Measurements from ENCODE around the gene LCN1. TPM values are rescaled to one million over a fixed set of nuclear protein-coding genes. Genes with fewer than 3 reads are reported as not detected.
"Not testable (repeated sequence)": the region's sequence is repeated elsewhere in the genome, so short reads cannot be mapped to it uniquely, and the experiment has no call there.

LCN1 gene
- total RNA-seq, 1 donor from 2014 or later = 0.60 TPM

GRCh38 chr9:135526730-135527571 is 5.7 kb downstream of the LCN1 start:
- Mint-ChIP-seq H3K36me3 (ENCODE audit: low read depth) (no peaks in the 10 kb centered on the region), H3K27ac (ENCODE audit: unreplicated experiment) (peak overlapping the region; percentile 22), H3K27me3 (ENCODE audit: low read depth) (peaks cover 3% of the 10 kb centered on the region), H3K9me3 (ENCODE audit: low read depth) (peaks cover 4% of the 10 kb centered on the region), H3K4me1 (ENCODE audit: low read depth) (peaks cover 2% of the 10 kb centered on the region), H3K4me3 (ENCODE audit: unreplicated experiment) (no peak overlapping the region)
- no peak for DNase-seq (ENCODE audit: low spot score)
- no peak for TF ChIP-seq CTCF (IDR thresholded peaks at IDR 0.05)

GRCh38 chr9:135528842-135529435 is 7.7 kb downstream of the LCN1 start:
- H3K27me3 Mint-ChIP-seq (ENCODE audit: low read depth); H3K9me3 Mint-ChIP-seq (ENCODE audit: low read depth); H3K36me3 Mint-ChIP-seq (ENCODE audit: low read depth); DNase-seq (ENCODE audit: low spot score); H3K27ac Mint-ChIP-seq (ENCODE audit: unreplicated experiment); H3K4me3 Mint-ChIP-seq (ENCODE audit: unreplicated experiment); H3K4me1 Mint-ChIP-seq (ENCODE audit: low read depth): not testable (repeated sequence)

GRCh38 chr9:135530146-135530545 is 8.9 kb downstream of the LCN1 start:
- TF ChIP-seq CTCF (IDR thresholded peaks at IDR 0.05) = no peak
- H3K36me3 Mint-ChIP-seq (ENCODE audit: low read depth) = no peaks in the 10 kb centered on the region
- peaks cover 4% of the 10 kb centered on the region for H3K9me3 Mint-ChIP-seq (ENCODE audit: low read depth)
- H3K4me1 Mint-ChIP-seq (ENCODE audit: low read depth) = peaks cover 14% of the 10 kb centered on the region
- no peak overlapping the region for H3K27ac Mint-ChIP-seq (ENCODE audit: unreplicated experiment)
- H3K27me3 Mint-ChIP-seq (ENCODE audit: low read depth) = peaks cover 3% of the 10 kb centered on the region
- H3K4me3 Mint-ChIP-seq (ENCODE audit: unreplicated experiment) = no peak overlapping the region
- no peak for DNase-seq (ENCODE audit: low spot score)

GRCh38 chr9:135531096-135531495 is 9.9 kb downstream of the LCN1 start:
- H3K27ac Mint-ChIP-seq (ENCODE audit: unreplicated experiment) = no peak overlapping the region
- no peak for DNase-seq (ENCODE audit: low spot score)
- peaks cover 23% of the 10 kb centered on the region for H3K4me1 Mint-ChIP-seq (ENCODE audit: low read depth)
- H3K9me3 Mint-ChIP-seq (ENCODE audit: low read depth) = peaks cover 4% of the 10 kb centered on the region
- no peaks in the 10 kb centered on the region for H3K36me3 Mint-ChIP-seq (ENCODE audit: low read depth)
- peaks cover 3% of the 10 kb centered on the region for H3K27me3 Mint-ChIP-seq (ENCODE audit: low read depth)
- H3K4me3 Mint-ChIP-seq (ENCODE audit: unreplicated experiment) = no peak overlapping the region
- TF ChIP-seq CTCF (IDR thresholded peaks at IDR 0.05) = no peak

GRCh38 chr9:135533113-135533512 is 11.9 kb downstream of the LCN1 start:
- Mint-ChIP-seq H3K27ac (ENCODE audit: unreplicated experiment) (no peak overlapping the region), H3K4me3 (ENCODE audit: unreplicated experiment) (no peak overlapping the region), H3K9me3 (ENCODE audit: low read depth) (peaks cover 7% of the 10 kb centered on the region), H3K4me1 (ENCODE audit: low read depth) (peaks cover 35% of the 10 kb centered on the region), H3K27me3 (ENCODE audit: low read depth) (peaks cover 5% of the 10 kb centered on the region), H3K36me3 (ENCODE audit: low read depth) (no peaks in the 10 kb centered on the region)
- no peak for TF ChIP-seq CTCF (IDR thresholded peaks at IDR 0.05)
- no peak for DNase-seq (ENCODE audit: low spot score)

Measured in chondrocyte (in vitro differentiated cells).